ENCODE measurements around the gene ATP6V0C. TPM values are rescaled to one million over a fixed set of nuclear protein-coding genes. Genes with fewer than 3 reads are reported as not detected.
A peak's percentile ranks its signal among the peaks of the same experiment; 100 is the strongest.
"Not testable (repeated sequence)": the region's sequence is repeated elsewhere in the genome, so short reads cannot be mapped to it uniquely, and the experiment has no call there.

ATP6V0C gene
- total RNA-seq, 1 donor from 2014 or later = 8.8 TPM

GRCh38 chr16:2474877-2475412 lies 38.8 kb upstream of the ATP6V0C start, which contains the start of gene TBC1D24:
Gene TBC1D24, plus strand, starts transcription at chr16:2475127. Its CDS starts 21,022 bp downstream, at chr16:2496149.
- peak; percentile 11 for DNase-seq (ENCODE audit: low read depth, low spot score)

GRCh38 chr16:2475413-2476344 lies 38.1 kb upstream of the ATP6V0C start:
- DNase-seq (ENCODE audit: low read depth, low spot score) = no peak

- no peak for DNase-seq (ENCODE audit: low read depth, low spot score)
These were observed 37.4 kb upstream of the ATP6V0C start for GRCh38 chr16:2476345-2476720.

GRCh38 chr16:2476741-2477140 lies 37.0 kb upstream of the ATP6V0C start:
- DNase-seq (ENCODE audit: low read depth, low spot score) = no peak

- DNase-seq (ENCODE audit: low read depth, low spot score) = no peak
These were observed 36.4 kb upstream of the ATP6V0C start for GRCh38 chr16:2477327-2477726.

- no peak for DNase-seq (ENCODE audit: low read depth, low spot score)
These were observed 35.5 kb upstream of the ATP6V0C start for GRCh38 chr16:2478279-2478678.

- DNase-seq (ENCODE audit: low read depth, low spot score) = not testable (repeated sequence)
These were observed 33.8 kb upstream of the ATP6V0C start for GRCh38 chr16:2479996-2480395.

GRCh38 chr16:2480948-2481347 lies 32.8 kb upstream of the ATP6V0C start:
- DNase-seq (ENCODE audit: low read depth, low spot score) = no peak

GRCh38 chr16:2481676-2482075 lies 32.1 kb upstream of the ATP6V0C start:
- DNase-seq (ENCODE audit: low read depth, low spot score) = no peak

- no peak for DNase-seq (ENCODE audit: low read depth, low spot score)
These were observed 31.5 kb upstream of the ATP6V0C start for GRCh38 chr16:2482249-2482648.

GRCh38 chr16:2482708-2483534 lies 30.8 kb upstream of the ATP6V0C start:
- no peak for DNase-seq (ENCODE audit: low read depth, low spot score)

GRCh38 chr16:2483939-2484897 lies 29.5 kb upstream of the ATP6V0C start:
- DNase-seq (ENCODE audit: low read depth, low spot score) = no peak

GRCh38 chr16:2484898-2485508 lies 28.7 kb upstream of the ATP6V0C start:
- DNase-seq (ENCODE audit: low read depth, low spot score) = no peak

GRCh38 chr16:2485811-2486507 lies 27.8 kb upstream of the ATP6V0C start:
- no peak for DNase-seq (ENCODE audit: low read depth, low spot score)

GRCh38 chr16:2486645-2487516 lies 26.9 kb upstream of the ATP6V0C start:
- DNase-seq (ENCODE audit: low read depth, low spot score) = no peak

GRCh38 chr16:2487517-2487842 lies 26.3 kb upstream of the ATP6V0C start:
- no peak for DNase-seq (ENCODE audit: low read depth, low spot score)

- no peak for DNase-seq (ENCODE audit: low read depth, low spot score)
These were observed 25.7 kb upstream of the ATP6V0C start for GRCh38 chr16:2487903-2488531.

- no peak for DNase-seq (ENCODE audit: low read depth, low spot score)
These were observed 24.2 kb upstream of the ATP6V0C start for GRCh38 chr16:2489581-2489980.

Measured in pulmonary artery endothelial cell (primary cell).